Measurements from ENCODE around the gene INF2.

GRCh38 chr14:104640681-104641080 lies 48.7 kb upstream of the INF2 start:
- no peak for TF ChIP-seq ZNF384 (IDR thresholded peaks at IDR 0.05)
- TF ChIP-seq CTBP1 (IDR thresholded peaks at IDR 0.05; ENCODE audit: borderline replicate concordance) = no peak
- TF ChIP-seq TARDBP (IDR thresholded peaks at IDR 0.05) = no peak
- TF ChIP-seq LEF1 (IDR thresholded peaks at IDR 0.05; ENCODE audit: borderline replicate concordance) = no peak
- TF ChIP-seq NFRKB (IDR thresholded peaks at IDR 0.05) = no peak
- no peak for TF ChIP-seq FOXM1 (IDR thresholded peaks at IDR 0.05; ENCODE audit: borderline replicate concordance)
- no peak for TF ChIP-seq L3MBTL2 (conservative IDR thresholded peaks at IDR 0.05)
- TF ChIP-seq ELF4 (IDR thresholded peaks at IDR 0.05) = no peak
- no peak for TF ChIP-seq BHLHE40 (IDR thresholded peaks at IDR 0.05; ENCODE audit: borderline replicate concordance)
- TF ChIP-seq SUZ12 (IDR thresholded peaks at IDR 0.05) = no peak
- no peak for TF ChIP-seq SP1 (IDR thresholded peaks at IDR 0.05)
- no peak for TF ChIP-seq ARNT (IDR thresholded peaks at IDR 0.05)
- no peak for TF ChIP-seq FOXK2 (IDR thresholded peaks at IDR 0.05)

Data from HEK293T (cell line).